Fibroblast of skin of right quadriceps (primary cell): ENCODE measurements around the gene ATG7.
"Not testable (repeated sequence)": the region's sequence is repeated elsewhere in the genome, so short reads cannot be mapped to it uniquely, and the experiment has no call there.

Experiments used
- DNase-seq: peaks from one replicate; pipeline ENCODE4 v3.0.0-alpha.2; 2013

Gene ATG7

GRCh38 chr3:11304175-11304574 is 32.0 kb downstream of the ATG7 start:
- DNase-seq, result no peak

GRCh38 chr3:11305509-11305908 is 33.3 kb downstream of the ATG7 start:
- DNase-seq, result no peak

GRCh38 chr3:11306817-11307589 is 34.8 kb downstream of the ATG7 start:
- no peak for DNase-seq

GRCh38 chr3:11307830-11308432 is 35.7 kb downstream of the ATG7 start:
- DNase-seq, result no peak

- no peak for DNase-seq
Observed at GRCh38 chr3:11310258-11310657, 38.1 kb downstream of the ATG7 start.

- peak; percentile 66 for DNase-seq
Observed at GRCh38 chr3:11312166-11312565, 40.0 kb downstream of the ATG7 start.

- no peak for DNase-seq
Observed at GRCh38 chr3:11317300-11317699, 45.1 kb downstream of the ATG7 start.

- no peak for DNase-seq
Observed at GRCh38 chr3:11322931-11323330, 50.7 kb downstream of the ATG7 start.

GRCh38 chr3:11323813-11324212 is 51.6 kb downstream of the ATG7 start:
- no peak for DNase-seq

GRCh38 chr3:11327619-11328018 is 55.4 kb downstream of the ATG7 start:
- DNase-seq, result no peak

- DNase-seq, result no peak
Observed at GRCh38 chr3:11328196-11328945, 56.2 kb downstream of the ATG7 start.

GRCh38 chr3:11329777-11330176 is 57.6 kb downstream of the ATG7 start:
- DNase-seq, result no peak

GRCh38 chr3:11331101-11331500 is 58.9 kb downstream of the ATG7 start:
- peak; percentile 42 for DNase-seq

- DNase-seq, result peak; percentile 75
Observed at GRCh38 chr3:11335056-11335608, 62.9 kb downstream of the ATG7 start.

- DNase-seq, result no peak
Observed at GRCh38 chr3:11339541-11339940, 67.3 kb downstream of the ATG7 start.

- DNase-seq, result no peak
Observed at GRCh38 chr3:11346416-11346815, 74.2 kb downstream of the ATG7 start.

GRCh38 chr3:11348877-11349276 is 76.7 kb downstream of the ATG7 start:
- DNase-seq, result not testable (repeated sequence)

GRCh38 chr3:11349446-11349845 is 77.2 kb downstream of the ATG7 start:
- DNase-seq, result no peak

- peak; percentile 6 for DNase-seq
Observed at GRCh38 chr3:11350374-11350773, 78.2 kb downstream of the ATG7 start.

- DNase-seq, result no peak
Observed at GRCh38 chr3:11351451-11351850, 79.3 kb downstream of the ATG7 start.

GRCh38 chr3:11356269-11356668 is 84.1 kb downstream of the ATG7 start:
- DNase-seq, result peak; percentile 10

GRCh38 chr3:11362600-11362999 is 90.4 kb downstream of the ATG7 start:
- DNase-seq, result peak; percentile 23

GRCh38 chr3:11363715-11364114 is 91.5 kb downstream of the ATG7 start:
- DNase-seq, result no peak

- peak; percentile 44 for DNase-seq
Observed at GRCh38 chr3:11364181-11364580, 92.0 kb downstream of the ATG7 start.
